ENCODE measurements around the gene CSRP3.

The CSRP3 gene

GRCh38 chr11:19237813-19238212, 36.0 kb upstream of the CSRP3 start:
- TF ChIP-seq CTCF (IDR thresholded peaks at IDR 0.05; ENCODE audit: low read depth, low read length, missing control alignments), result no peak
- no peak overlapping the region for H3K4me3 ChIP-seq (replicated peaks; ENCODE audit: low read depth, low read length)
- no peak for DNase-seq (ENCODE audit: extremely low read depth, low read depth)

- TF ChIP-seq CTCF (IDR thresholded peaks at IDR 0.05; ENCODE audit: low read depth, low read length, missing control alignments), result no peak
Observed at GRCh38 chr11:19237381-19237780, 35.6 kb upstream of the CSRP3 start.

GRCh38 chr11:19234231-19234817, 32.5 kb upstream of the CSRP3 start:
- H3K4me3 ChIP-seq (replicated peaks; ENCODE audit: low read depth, low read length), result no peak overlapping the region
- no peak for DNase-seq (ENCODE audit: extremely low read depth, low read depth)
- TF ChIP-seq CTCF (IDR thresholded peaks at IDR 0.05; ENCODE audit: low read depth, low read length, missing control alignments), result no peak

More at GRCh38 chr11:19237381-19237780, 35.6 kb upstream of the CSRP3 start:
- no peak for DNase-seq (ENCODE audit: extremely low read depth, low read depth)
- no peak overlapping the region for H3K4me3 ChIP-seq (replicated peaks; ENCODE audit: low read depth, low read length)

GRCh38 chr11:19232910-19233503, 31.2 kb upstream of the CSRP3 start:
- peak; percentile 37 for DNase-seq (ENCODE audit: extremely low read depth, low read depth)
- H3K4me3 ChIP-seq (replicated peaks; ENCODE audit: low read depth, low read length), result no peak overlapping the region
- no peak for TF ChIP-seq CTCF (IDR thresholded peaks at IDR 0.05; ENCODE audit: low read depth, low read length, missing control alignments)

- TF ChIP-seq CTCF (IDR thresholded peaks at IDR 0.05; ENCODE audit: low read depth, low read length, missing control alignments), result no peak
- no peak for DNase-seq (ENCODE audit: extremely low read depth, low read depth)
- no peak overlapping the region for H3K4me3 ChIP-seq (replicated peaks; ENCODE audit: low read depth, low read length)
Observed at GRCh38 chr11:19229671-19230070, 27.9 kb upstream of the CSRP3 start.

GRCh38 chr11:19228968-19229367, 27.2 kb upstream of the CSRP3 start:
- no peak overlapping the region for H3K4me3 ChIP-seq (replicated peaks; ENCODE audit: low read depth, low read length)
- no peak for TF ChIP-seq CTCF (IDR thresholded peaks at IDR 0.05; ENCODE audit: low read depth, low read length, missing control alignments)
- no peak for DNase-seq (ENCODE audit: extremely low read depth, low read depth)

All from HFF-Myc (cell line).